HG03066 (cell line): ENCODE data around the gene EIF4B.

Experiments
- ATAC-seq: cut with Tn5 transposase; IDR thresholded peaks from one replicate; pipeline ENCODE4 v1.9.1; 2021; ENCODE audit warnings: low read depth; ENCODE audit not compliant: unreplicated experiment

Gene EIF4B

GRCh38 chr12:53090554-53090953 is 84.3 kb downstream of the EIF4B start:
- ATAC-seq: no peak

GRCh38 chr12:53091756-53092155 is 85.5 kb downstream of the EIF4B start:
- no peak for ATAC-seq
